Mucosa of rectum (tissue), 2 donors: Measurements from ENCODE around the gene BMP7.

Experiments used
- H3K27ac ChIP-seq, 2 donors: one replicate each; pipeline ENCODE4 v1.7.0; 2013; ENCODE audit warnings: inconsistent platforms in 2 of 2, low read depth in 2 of 2, low read length in 2 of 2
- H3K27me3 ChIP-seq, 2 donors: one replicate each; pipeline ENCODE4 v1.7.0; 2013; ENCODE audit warnings: low read length in 2 of 2; ENCODE audit not compliant: control insufficient read depth in 2 of 2, insufficient read depth in 2 of 2
- H3K36me3 ChIP-seq, 2 donors: one replicate each; pipeline ENCODE4 v1.7.0; 2013; ENCODE audit warnings: low read length in 2 of 2; ENCODE audit not compliant: control insufficient read depth in 2 of 2, insufficient read depth in 2 of 2
- H3K4me1 ChIP-seq, 2 donors: one replicate each; pipeline ENCODE4 v1.7.0; 2013; ENCODE audit warnings: low read length in 2 of 2, mild to moderate bottlenecking in 1 of 2; ENCODE audit not compliant: control insufficient read depth in 2 of 2, insufficient read depth in 2 of 2
- H3K4me3 ChIP-seq, 2 donors: one replicate each; pipeline ENCODE4 v1.7.0; 2013; ENCODE audit warnings: low read length in 2 of 2
- H3K9ac ChIP-seq, 2 donors: one replicate each; pipeline ENCODE4 v1.7.0; 2013; ENCODE audit warnings: low read length in 2 of 2, low read depth in 1 of 2, mild to moderate bottlenecking in 1 of 2
- H3K9me3 ChIP-seq, 2 donors: one replicate each; pipeline ENCODE4 v1.7.0; 2013; ENCODE audit warnings: low read length in 2 of 2; ENCODE audit not compliant: control insufficient read depth in 2 of 2
- donor health status: healthy.
- donor health status: Normal muscosa, but diverticular disease.

Gene BMP7

GRCh38 chr20:57142667-57143066, 123.8 kb downstream of the BMP7 start:
- no peak overlapping the region for H3K9ac ChIP-seq
- no peaks in the 10 kb centered on the region for H3K4me1 ChIP-seq
- no peaks in the 10 kb centered on the region for H3K27me3 ChIP-seq
- no peak overlapping the region for H3K4me3 ChIP-seq
- H3K36me3 ChIP-seq, result no peaks in the 10 kb centered on the region
- H3K27ac ChIP-seq, result no peak overlapping the region
- no peaks in the 10 kb centered on the region for H3K9me3 ChIP-seq

GRCh38 chr20:57141492-57141891, 124.9 kb downstream of the BMP7 start:
- Histone ChIP-seq H3K27ac (no peak overlapping the region), H3K36me3 (no peaks in the 10 kb centered on the region), H3K4me1 (no peaks in the 10 kb centered on the region), H3K27me3 (no peaks in the 10 kb centered on the region), H3K9me3 (no peaks in the 10 kb centered on the region), H3K4me3 (no peak overlapping the region), H3K9ac (no peak overlapping the region)

DNA sequence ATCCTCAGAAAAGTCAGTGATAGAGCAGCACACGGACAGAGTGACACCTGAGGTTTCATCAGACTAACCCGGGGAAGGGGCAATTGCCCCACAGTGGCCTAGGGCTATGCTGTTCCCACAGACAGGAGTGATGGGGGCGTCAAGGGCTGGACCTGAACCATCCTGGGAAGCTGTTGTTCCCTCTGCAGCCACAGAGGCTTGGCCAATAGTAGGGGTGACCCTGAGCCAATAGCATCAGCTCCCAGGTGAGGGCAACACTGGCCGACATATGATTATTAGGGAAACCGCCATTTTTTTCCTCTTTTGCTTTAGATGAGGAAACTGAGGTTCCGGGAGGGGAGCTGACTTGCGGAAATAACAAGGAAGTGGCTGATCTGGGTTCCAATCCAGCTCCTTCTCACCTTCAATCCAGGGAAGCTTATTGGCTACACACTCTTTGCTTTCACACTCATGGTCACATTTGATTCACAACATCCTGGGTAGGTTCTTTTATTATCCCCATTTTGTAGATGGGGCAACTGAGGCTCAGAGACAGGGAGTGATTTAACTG, 126.0 kb downstream of the BMP7 start:
- Histone ChIP-seq H3K9ac (no peak overlapping the region), H3K27ac (no peak overlapping the region), H3K4me3 (no peak overlapping the region), H3K4me1 (no peaks in the 10 kb centered on the region), H3K36me3 (no peaks in the 10 kb centered on the region), H3K27me3 (no peaks in the 10 kb centered on the region), H3K9me3 (no peaks in the 10 kb centered on the region)

- Histone ChIP-seq H3K9ac (no peak overlapping the region), H3K4me1 (no peaks in the 10 kb centered on the region), H3K27ac (no peak overlapping the region), H3K9me3 (no peaks in the 10 kb centered on the region), H3K36me3 (no peaks in the 10 kb centered on the region), H3K27me3 (no peaks in the 10 kb centered on the region), H3K4me3 (no peak overlapping the region)
Measured at GRCh38 chr20:57139342-57140093, 126.9 kb downstream of the BMP7 start.

DNA sequence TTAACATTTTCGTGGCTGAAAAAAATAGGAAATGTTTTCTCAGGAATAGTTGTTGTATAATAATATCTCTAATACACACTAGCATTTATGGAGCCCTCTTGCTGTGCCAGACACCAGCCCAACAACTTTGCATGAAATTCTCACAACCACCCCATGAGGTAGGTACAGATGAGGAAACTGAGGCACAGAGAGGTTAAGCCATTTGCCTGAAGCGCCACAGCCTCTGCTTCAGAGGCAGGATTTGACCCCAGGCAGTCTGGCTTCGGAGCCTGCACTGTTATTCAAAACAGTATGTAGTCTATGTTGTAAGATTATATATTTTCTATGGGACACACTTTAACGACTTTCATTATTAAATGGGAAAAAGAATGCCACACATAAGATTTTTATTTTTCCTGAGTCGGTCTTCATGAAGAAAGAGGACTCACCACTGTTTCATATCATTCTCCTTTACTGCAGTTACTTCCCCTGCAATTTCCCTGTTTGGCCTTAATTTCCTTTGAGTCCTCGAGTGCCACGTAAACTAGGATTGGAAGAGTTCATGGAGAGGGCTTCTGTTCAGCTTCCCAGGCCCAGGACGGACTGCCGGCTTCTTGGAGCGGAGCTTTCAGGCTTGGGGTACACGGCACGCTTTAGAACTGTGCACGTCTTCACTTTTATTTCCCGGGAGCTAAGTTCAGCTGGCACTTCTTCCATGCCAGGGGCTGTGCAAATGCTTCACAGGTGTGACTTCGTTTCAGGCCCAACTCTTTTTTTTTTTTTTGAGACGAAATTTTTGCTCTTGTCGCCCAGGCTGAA, 128.0 kb downstream of the BMP7 start:
- H3K4me3 ChIP-seq, result no peak overlapping the region
- no peaks in the 10 kb centered on the region for H3K9me3 ChIP-seq
- no peaks in the 10 kb centered on the region for H3K36me3 ChIP-seq
- H3K9ac ChIP-seq, result no peak overlapping the region
- H3K4me1 ChIP-seq, result no peaks in the 10 kb centered on the region
- no peak overlapping the region for H3K27ac ChIP-seq
- no peaks in the 10 kb centered on the region for H3K27me3 ChIP-seq

GRCh38 chr20:57137676-57138075, 128.8 kb downstream of the BMP7 start:
- Histone ChIP-seq H3K27ac (no peak overlapping the region), H3K27me3 (no peaks in the 10 kb centered on the region)

GRCh38 chr20:57136734-57137133, 129.7 kb downstream of the BMP7 start:
- no peaks in the 10 kb centered on the region for H3K9me3 ChIP-seq
- no peaks in the 10 kb centered on the region for H3K27me3 ChIP-seq
- H3K9ac ChIP-seq, result no peak overlapping the region
- H3K4me3 ChIP-seq, result no peak overlapping the region
- H3K36me3 ChIP-seq, result no peaks in the 10 kb centered on the region
- no peak overlapping the region for H3K27ac ChIP-seq
- H3K4me1 ChIP-seq, result no peaks in the 10 kb centered on the region

More at GRCh38 chr20:57137676-57138075, 128.8 kb downstream of the BMP7 start:
- no peaks in the 10 kb centered on the region for H3K4me1 ChIP-seq
- H3K9me3 ChIP-seq, result no peaks in the 10 kb centered on the region
- H3K36me3 ChIP-seq, result no peaks in the 10 kb centered on the region
- no peak overlapping the region for H3K9ac ChIP-seq
- H3K4me3 ChIP-seq, result no peak overlapping the region

DNA sequence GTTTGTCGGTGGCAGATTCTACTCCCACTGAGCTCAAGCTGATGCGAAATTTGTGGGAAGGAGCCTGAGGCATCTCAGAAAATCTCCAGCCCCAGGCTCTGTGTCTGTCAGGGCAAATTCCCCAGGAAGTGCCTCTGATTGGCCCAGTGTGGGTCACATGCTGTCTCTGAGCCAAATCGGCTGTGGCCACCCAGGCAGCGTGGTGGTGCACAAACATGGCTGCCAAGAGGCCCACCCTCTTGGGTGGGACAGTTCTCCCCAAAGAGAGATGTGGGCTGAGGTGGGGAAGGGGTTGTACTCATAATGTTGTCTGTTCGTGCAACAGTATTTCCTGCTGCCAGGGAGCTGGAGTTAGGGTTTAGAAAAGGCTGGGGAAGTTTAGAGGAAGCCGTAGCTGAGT, 130.6 kb downstream of the BMP7 start:
- H3K4me1 ChIP-seq, result no peaks in the 10 kb centered on the region
- no peaks in the 10 kb centered on the region for H3K9me3 ChIP-seq
- H3K27ac ChIP-seq, result no peak overlapping the region
- no peaks in the 10 kb centered on the region for H3K36me3 ChIP-seq
- H3K4me3 ChIP-seq, result no peak overlapping the region
- no peak overlapping the region for H3K9ac ChIP-seq
- H3K27me3 ChIP-seq, result peaks cover 0 to 3% of the 10 kb centered on the region in 2 donors

- H3K9me3 ChIP-seq, result no peaks in the 10 kb centered on the region
- no peak overlapping the region for H3K4me3 ChIP-seq
- H3K27ac ChIP-seq, result no peak overlapping the region
- H3K9ac ChIP-seq, result no peak overlapping the region
- H3K36me3 ChIP-seq, result no peaks in the 10 kb centered on the region
- H3K4me1 ChIP-seq, result no peaks in the 10 kb centered on the region
- peaks cover 0 to 4% of the 10 kb centered on the region in 2 donors for H3K27me3 ChIP-seq
Measured at GRCh38 chr20:57134804-57135203, 131.6 kb downstream of the BMP7 start.

DNA sequence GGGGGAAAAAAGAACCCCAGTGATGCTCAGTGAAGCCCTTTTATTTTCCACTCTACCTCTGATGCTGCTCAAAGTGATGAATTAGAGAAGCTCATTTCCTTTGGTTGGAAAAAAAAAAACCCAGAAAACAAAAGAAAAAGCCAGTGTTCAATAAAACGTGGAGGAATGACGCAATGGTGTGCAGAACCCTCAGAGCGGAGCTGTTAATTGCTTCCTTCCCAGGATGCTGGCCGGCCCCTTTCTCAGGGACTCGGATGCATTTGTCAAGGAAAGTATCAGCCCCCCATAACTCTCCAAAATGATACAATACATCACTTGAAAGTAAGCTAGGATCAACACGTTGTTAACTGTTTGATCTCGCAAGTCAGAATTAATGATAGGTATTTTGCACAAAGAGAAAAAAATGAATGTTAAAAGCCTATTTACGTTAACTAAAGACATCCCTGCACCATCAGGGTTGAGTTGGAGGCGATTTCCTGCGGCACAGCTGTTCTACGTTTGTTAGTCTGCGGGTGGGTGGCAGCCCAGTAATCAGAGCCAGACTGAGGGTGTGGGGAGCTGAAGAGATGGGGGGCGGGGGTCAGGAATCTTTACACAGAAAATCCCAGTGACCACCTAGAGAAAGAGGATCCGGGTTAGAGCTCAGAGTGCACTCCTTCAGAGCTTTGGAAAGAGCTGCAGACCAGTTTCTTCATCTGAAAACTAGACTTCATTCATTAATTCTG, 132.4 kb downstream of the BMP7 start:
- H3K36me3 ChIP-seq, result no peaks in the 10 kb centered on the region
- no peaks in the 10 kb centered on the region for H3K9me3 ChIP-seq
- H3K9ac ChIP-seq, result no peak overlapping the region
- no peak overlapping the region for H3K27ac ChIP-seq
- H3K4me1 ChIP-seq, result no peaks in the 10 kb centered on the region
- H3K27me3 ChIP-seq, result peaks cover 0 to 4% of the 10 kb centered on the region in 2 donors
- H3K4me3 ChIP-seq, result no peak overlapping the region
